ENCODE measurements around the gene SLC41A3.

Gene SLC41A3

DNA sequence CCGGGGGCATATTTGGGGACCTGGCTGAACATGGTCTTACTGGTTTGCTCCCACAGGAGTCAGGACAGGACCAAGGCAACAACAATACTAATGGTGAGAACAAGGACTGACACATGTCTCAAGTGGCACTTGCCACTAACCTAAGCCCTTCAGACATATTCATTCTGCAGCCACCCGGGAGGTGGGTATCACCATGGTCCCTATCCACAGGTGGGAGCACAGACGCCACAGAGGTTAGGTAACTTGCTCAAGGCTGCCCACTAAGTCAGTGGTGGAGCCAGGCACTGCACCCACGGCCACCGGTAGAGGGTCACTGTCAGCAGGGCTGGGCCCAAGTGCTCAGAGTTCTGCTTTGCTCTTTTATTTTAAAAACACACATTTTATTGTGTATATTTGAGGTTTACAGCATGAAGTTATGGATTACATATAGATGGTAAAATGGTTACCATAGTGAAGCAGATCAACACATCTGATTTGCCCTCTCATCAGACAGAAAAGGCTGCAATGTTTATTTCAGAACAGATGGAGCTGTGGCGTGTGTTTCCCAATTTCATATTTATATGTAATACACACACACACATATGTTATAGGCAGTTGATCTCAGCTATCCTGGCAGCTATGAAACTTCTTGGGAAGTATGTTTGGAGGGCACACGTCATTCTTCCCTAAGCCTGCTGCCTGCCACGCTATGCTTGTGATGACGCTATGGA lies 30.0 kb upstream of the SLC41A3 start:
- WGBS (ENCODE audit: insufficient coverage): 79% methylated on average over 6 of the region's 9 CpGs
- Histone ChIP-seq H3K4me1 (ENCODE audit: control extremely low read depth in 1 of 4, control insufficient read depth in 4 of 4, insufficient read depth in 4 of 4, low read length in 3 of 4) (no peaks in the 10 kb centered on the region), H3K36me3 (ENCODE audit: control insufficient read depth in 4 of 4, insufficient read depth in 4 of 4, low read length in 3 of 4) (no peaks in the 10 kb centered on the region), H3K4me3 (ENCODE audit: control insufficient read depth in 1 of 7, extremely low read depth in 1 of 7, insufficient read depth in 4 of 7, low read depth in 2 of 7, low read length in 6 of 7) (no peak overlapping the region), H3K9me3 (ENCODE audit: control extremely low read depth in 1 of 5, control insufficient read depth in 4 of 5, insufficient read depth in 2 of 5, low read depth in 1 of 5, low read length in 4 of 5) (no peaks in the 10 kb centered on the region), H3K27me3 (replicated peaks in 2 of 5; ENCODE audit: control insufficient read depth in 4 of 5, insufficient read depth in 5 of 5, low read length in 4 of 5) (no peaks in the 10 kb centered on the region), H3K27ac (ENCODE audit: insufficient read depth in 1 of 2, low read depth in 1 of 2, low read length in 2 of 2, poor library complexity in 1 of 2, severe bottlenecking in 2 of 2) (no peak overlapping the region)
- CTCF ChIA-PET: interaction anchor here (0.6 to 1.1 kb wide), 2 partner anchors 10 to 191 kb away, joined by 3 read pairs; no protein-coding TSS in a partner anchor
- peak in 2 of 3 donors; percentile 14 to 17 for DNase-seq
- POLR2A ChIA-PET: no interaction called here

GRCh38 chr3:126113238-126113555 lies 29.3 kb upstream of the SLC41A3 start:
- H3K27me3 ChIP-seq (replicated peaks in 2 of 5; ENCODE audit: control insufficient read depth in 4 of 5, insufficient read depth in 5 of 5, low read length in 4 of 5): no peaks in the 10 kb centered on the region
- no peak overlapping the region for H3K4me3 ChIP-seq (ENCODE audit: control insufficient read depth in 1 of 7, extremely low read depth in 1 of 7, insufficient read depth in 4 of 7, low read depth in 2 of 7, low read length in 6 of 7)
- no peaks in the 10 kb centered on the region for H3K4me1 ChIP-seq (ENCODE audit: control extremely low read depth in 1 of 4, control insufficient read depth in 4 of 4, insufficient read depth in 4 of 4, low read length in 3 of 4)
- no peak for DNase-seq
- H3K27ac ChIP-seq (ENCODE audit: insufficient read depth in 1 of 2, low read depth in 1 of 2, low read length in 2 of 2, poor library complexity in 1 of 2, severe bottlenecking in 2 of 2): no peak overlapping the region
- WGBS (ENCODE audit: insufficient coverage): 100% methylated on average over 3 of the region's 6 CpGs
- CTCF ChIA-PET: interaction anchor here (0.6 to 1.1 kb wide), 3 partner anchors 9 to 190 kb away, joined by 3 read pairs; no protein-coding TSS in a partner anchor
- POLR2A ChIA-PET: no interaction called here
- no peaks in the 10 kb centered on the region for H3K9me3 ChIP-seq (ENCODE audit: control extremely low read depth in 1 of 5, control insufficient read depth in 4 of 5, insufficient read depth in 2 of 5, low read depth in 1 of 5, low read length in 4 of 5)
- no peaks in the 10 kb centered on the region for H3K36me3 ChIP-seq (ENCODE audit: control insufficient read depth in 4 of 4, insufficient read depth in 4 of 4, low read length in 3 of 4)

DNA sequence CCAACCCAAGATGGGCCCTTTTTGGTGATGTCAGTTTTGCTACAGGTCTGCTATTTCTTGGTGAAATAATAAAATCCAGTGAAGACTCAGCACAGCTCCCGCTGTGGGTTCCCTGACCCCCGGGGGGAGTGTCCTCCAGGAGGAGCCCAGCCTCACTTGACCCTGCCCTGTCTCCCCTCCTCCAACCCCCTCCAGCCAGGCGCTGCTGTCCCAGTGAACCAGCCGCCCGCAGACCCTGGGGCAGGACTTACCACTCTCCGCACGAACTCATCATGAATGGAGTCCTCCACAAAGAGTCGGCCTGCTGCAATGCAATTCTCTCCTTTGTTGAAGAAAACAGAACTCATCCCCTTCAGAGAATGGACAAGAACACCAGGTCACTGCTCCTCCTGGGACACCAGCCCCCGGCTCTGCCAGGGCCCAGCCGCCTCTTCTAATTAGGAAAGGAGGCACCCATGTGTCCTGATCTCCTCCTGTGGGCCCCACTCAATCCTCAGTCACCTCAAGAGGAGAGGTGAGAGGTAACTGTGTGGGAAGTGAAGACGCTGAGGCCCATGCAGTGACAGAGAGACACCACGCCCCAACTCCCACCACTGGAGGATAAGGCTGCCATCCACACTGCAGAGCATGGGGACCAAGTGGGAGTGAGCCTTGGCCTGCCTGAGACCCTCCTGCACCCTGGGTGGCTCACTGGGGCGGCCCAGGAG lies 28.8 kb upstream of the SLC41A3 start:
- Histone ChIP-seq H3K27me3 (replicated peaks in 2 of 5; ENCODE audit: control insufficient read depth in 4 of 5, insufficient read depth in 5 of 5, low read length in 4 of 5) (no peaks in the 10 kb centered on the region), H3K36me3 (ENCODE audit: control insufficient read depth in 4 of 4, insufficient read depth in 4 of 4, low read length in 3 of 4) (no peaks in the 10 kb centered on the region), H3K27ac (ENCODE audit: insufficient read depth in 1 of 2, low read depth in 1 of 2, low read length in 2 of 2, poor library complexity in 1 of 2, severe bottlenecking in 2 of 2) (no peak overlapping the region), H3K4me1 (ENCODE audit: control extremely low read depth in 1 of 4, control insufficient read depth in 4 of 4, insufficient read depth in 4 of 4, low read length in 3 of 4) (no peaks in the 10 kb centered on the region), H3K4me3 (ENCODE audit: control insufficient read depth in 1 of 7, extremely low read depth in 1 of 7, insufficient read depth in 4 of 7, low read depth in 2 of 7, low read length in 6 of 7) (no peak overlapping the region), H3K9me3 (ENCODE audit: control extremely low read depth in 1 of 5, control insufficient read depth in 4 of 5, insufficient read depth in 2 of 5, low read depth in 1 of 5, low read length in 4 of 5) (no peaks in the 10 kb centered on the region)
- ChIA-PET POLR2A (no interaction called here), CTCF (interaction anchor here (0.6 to 1.1 kb wide), 3 partner anchors 8 to 189 kb away, joined by 3 read pairs; no protein-coding TSS in a partner anchor)
- whole genome bisulfite sequencing (ENCODE audit: insufficient coverage): 94% methylated on average over 12 of the region's 13 CpGs
- DNase-seq: no peak

- H3K4me3 ChIP-seq (ENCODE audit: control insufficient read depth in 1 of 7, extremely low read depth in 1 of 7, insufficient read depth in 4 of 7, low read depth in 2 of 7, low read length in 6 of 7): no peak overlapping the region
- CTCF ChIA-PET: no interaction called here
- H3K27ac ChIP-seq (ENCODE audit: insufficient read depth in 1 of 2, low read depth in 1 of 2, low read length in 2 of 2, poor library complexity in 1 of 2, severe bottlenecking in 2 of 2): no peak overlapping the region
- no peaks in the 10 kb centered on the region for H3K4me1 ChIP-seq (ENCODE audit: control extremely low read depth in 1 of 4, control insufficient read depth in 4 of 4, insufficient read depth in 4 of 4, low read length in 3 of 4)
- H3K36me3 ChIP-seq (ENCODE audit: control insufficient read depth in 4 of 4, insufficient read depth in 4 of 4, low read length in 3 of 4): no peaks in the 10 kb centered on the region
- POLR2A ChIA-PET: no interaction called here
- H3K9me3 ChIP-seq (ENCODE audit: control extremely low read depth in 1 of 5, control insufficient read depth in 4 of 5, insufficient read depth in 2 of 5, low read depth in 1 of 5, low read length in 4 of 5): no peaks in the 10 kb centered on the region
- 91% methylated on average over 18 of the region's 18 CpGs for WGBS (ENCODE audit: insufficient coverage)
- H3K27me3 ChIP-seq (replicated peaks in 2 of 5; ENCODE audit: control insufficient read depth in 4 of 5, insufficient read depth in 5 of 5, low read length in 4 of 5): no peaks in the 10 kb centered on the region
- no peak for DNase-seq
Observed at GRCh38 chr3:126111566-126112475, 27.9 kb upstream of the SLC41A3 start.

DNA sequence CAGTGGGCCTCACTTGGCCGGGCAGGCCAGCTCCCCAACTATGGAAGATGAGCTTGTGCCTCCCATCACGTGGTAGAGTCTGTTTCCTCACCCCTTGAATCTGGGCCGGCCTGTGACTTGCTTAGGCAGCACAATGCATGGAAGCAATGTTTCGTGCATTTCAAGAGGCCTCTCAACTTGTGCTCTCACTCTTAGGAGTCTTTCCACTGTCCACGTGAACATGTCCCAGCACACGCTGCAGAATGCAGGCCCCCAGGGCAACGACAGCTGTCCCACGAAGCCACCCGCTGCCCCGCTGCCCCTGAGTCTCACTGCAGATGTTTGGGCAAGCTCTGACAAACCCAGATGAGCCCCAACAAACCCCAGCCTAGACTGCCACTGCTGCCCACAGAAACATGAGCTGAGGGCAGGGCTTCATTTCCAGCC lies 27.2 kb upstream of the SLC41A3 start:
- H3K27ac ChIP-seq (ENCODE audit: insufficient read depth in 1 of 2, low read depth in 1 of 2, low read length in 2 of 2, poor library complexity in 1 of 2, severe bottlenecking in 2 of 2): no peak overlapping the region
- no peaks in the 10 kb centered on the region for H3K27me3 ChIP-seq (replicated peaks in 2 of 5; ENCODE audit: control insufficient read depth in 4 of 5, insufficient read depth in 5 of 5, low read length in 4 of 5)
- H3K9me3 ChIP-seq (ENCODE audit: control extremely low read depth in 1 of 5, control insufficient read depth in 4 of 5, insufficient read depth in 2 of 5, low read depth in 1 of 5, low read length in 4 of 5): no peaks in the 10 kb centered on the region
- H3K4me1 ChIP-seq (ENCODE audit: control extremely low read depth in 1 of 4, control insufficient read depth in 4 of 4, insufficient read depth in 4 of 4, low read length in 3 of 4): no peaks in the 10 kb centered on the region
- no peak for DNase-seq
- over 99% methylated on average over 9 of the region's 10 CpGs for WGBS (ENCODE audit: insufficient coverage)
- CTCF ChIA-PET: no interaction called here
- no peak overlapping the region for H3K4me3 ChIP-seq (ENCODE audit: control insufficient read depth in 1 of 7, extremely low read depth in 1 of 7, insufficient read depth in 4 of 7, low read depth in 2 of 7, low read length in 6 of 7)
- POLR2A ChIA-PET: no interaction called here
- H3K36me3 ChIP-seq (ENCODE audit: control insufficient read depth in 4 of 4, insufficient read depth in 4 of 4, low read length in 3 of 4): no peaks in the 10 kb centered on the region

- no peak for DNase-seq
- no peaks in the 10 kb centered on the region for H3K36me3 ChIP-seq (ENCODE audit: control insufficient read depth in 4 of 4, insufficient read depth in 4 of 4, low read length in 3 of 4)
- no peak overlapping the region for H3K4me3 ChIP-seq (ENCODE audit: control insufficient read depth in 1 of 7, extremely low read depth in 1 of 7, insufficient read depth in 4 of 7, low read depth in 2 of 7, low read length in 6 of 7)
- CTCF ChIA-PET: no interaction called here
- H3K27me3 ChIP-seq (replicated peaks in 2 of 5; ENCODE audit: control insufficient read depth in 4 of 5, insufficient read depth in 5 of 5, low read length in 4 of 5): no peaks in the 10 kb centered on the region
- no peak overlapping the region for H3K27ac ChIP-seq (ENCODE audit: insufficient read depth in 1 of 2, low read depth in 1 of 2, low read length in 2 of 2, poor library complexity in 1 of 2, severe bottlenecking in 2 of 2)
- 96% methylated on average over 12 of the region's 12 CpGs for WGBS (ENCODE audit: insufficient coverage)
- POLR2A ChIA-PET: no interaction called here
- H3K9me3 ChIP-seq (ENCODE audit: control extremely low read depth in 1 of 5, control insufficient read depth in 4 of 5, insufficient read depth in 2 of 5, low read depth in 1 of 5, low read length in 4 of 5): no peaks in the 10 kb centered on the region
- H3K4me1 ChIP-seq (ENCODE audit: control extremely low read depth in 1 of 4, control insufficient read depth in 4 of 4, insufficient read depth in 4 of 4, low read length in 3 of 4): no peaks in the 10 kb centered on the region
Observed at GRCh38 chr3:126110431-126111125, 26.7 kb upstream of the SLC41A3 start.

Data from common myeloid progenitor, CD34-positive (primary cell).